Liver (tissue), 9 donors: ENCODE data around the gene HS1BP3. TPM values are rescaled to one million over a fixed set of nuclear protein-coding genes. Genes with fewer than 3 reads are reported as not detected.

Experiments used
- DNase-seq: peaks from one replicate; pipeline ENCODE4 v3.0.0-alpha.2; 2017; ENCODE audit warnings: low spot score
- H3K27ac ChIP-seq, 2 donors: one replicate each; pipeline ENCODE4 v1.7.0; 2013; ENCODE audit warnings: inconsistent platforms in 2 of 2, low read length in 2 of 2, control low read depth in 1 of 2, low read depth in 1 of 2, mild to moderate bottlenecking in 1 of 2
- H3K27me3 ChIP-seq, 4 donors: one replicate each; pipeline versions ENCODE4 v1.6.1 to v1.7.0; 2013; ENCODE audit warnings: low read length in 3 of 4, inconsistent platforms in 1 of 4, mild to moderate bottlenecking in 1 of 4, moderate library complexity in 1 of 4; ENCODE audit not compliant: control insufficient read depth in 4 of 4, insufficient read depth in 4 of 4
- H3K36me3 ChIP-seq, 4 donors: one replicate each; pipeline versions ENCODE4 v1.6.1 to v1.7.0; 2013; ENCODE audit warnings: low read length in 3 of 4, mild to moderate bottlenecking in 3 of 4, low read depth in 1 of 4, moderate library complexity in 1 of 4; ENCODE audit not compliant: control insufficient read depth in 4 of 4, insufficient read depth in 3 of 4
- H3K4me1 ChIP-seq, 4 donors: one replicate each; pipeline versions ENCODE4 v1.6.1 to v1.7.0; 2013; ENCODE audit warnings: low read length in 3 of 4, mild to moderate bottlenecking in 3 of 4, moderate library complexity in 1 of 4; ENCODE audit not compliant: control insufficient read depth in 4 of 4, insufficient read depth in 4 of 4
- H3K4me3 ChIP-seq, 3 donors: one replicate each; pipeline versions ENCODE4 v1.6.1 to v1.7.0; 2013; ENCODE audit warnings: low read length in 3 of 3, control low read depth in 1 of 3, low read depth in 1 of 3, mild to moderate bottlenecking in 1 of 3
- H3K9ac ChIP-seq, 2 donors: one replicate each; pipeline ENCODE4 v1.7.0; 2013; ENCODE audit warnings: low read length in 2 of 2, mild to moderate bottlenecking in 2 of 2, moderate library complexity in 2 of 2, control low read depth in 1 of 2, low read depth in 1 of 2
- H3K9me3 ChIP-seq, 4 donors: one replicate each; pipeline versions ENCODE4 v1.6.1 to v1.7.0; 2013; ENCODE audit warnings: low read length in 3 of 4; ENCODE audit not compliant: control insufficient read depth in 4 of 4
- ATF3 ChIP-seq: IDR thresholded peaks from 2 replicates; pipeline ENCODE4 v1.6.1; 2016; ENCODE audit warnings: antibody characterized with exemption
- CTCF ChIP-seq: fragments of 150-350 bp; IDR thresholded peaks from 2 replicates; pipeline ENCODE4 v1.5.1; 2017; ENCODE audit warnings: improper control_type of control experiment, low read depth, low read length; ENCODE audit not compliant: missing input control
- EGR1 ChIP-seq, 2 donors: IDR thresholded peaks; 2 replicates each; pipeline ENCODE4 v1.6.1; 2016 to 2018; ENCODE audit warnings: antibody characterized with exemption in 2 of 2, low read depth in 2 of 2
- FOXA2 ChIP-seq: IDR thresholded peaks from 2 replicates; pipeline ENCODE4 v1.6.1; 2016; ENCODE audit warnings: antibody characterized with exemption
- GABPA ChIP-seq, 2 donors: IDR thresholded peaks in 1 of 2; conservative IDR thresholded peaks in 1 of 2; 2 replicates each; pipeline ENCODE4 v1.6.1; 2016; ENCODE audit warnings: antibody characterized with exemption in 2 of 2, mild to moderate bottlenecking in 1 of 2, moderate library complexity in 1 of 2
- HNF4G ChIP-seq: IDR thresholded peaks from 2 replicates; pipeline ENCODE4 v1.6.1; 2016; ENCODE audit warnings: antibody characterized with exemption
- JUND ChIP-seq, 2 donors: IDR thresholded peaks; 2 replicates each; pipeline ENCODE4 v1.6.1; 2016; ENCODE audit warnings: antibody characterized with exemption in 2 of 2
- MAX ChIP-seq: IDR thresholded peaks from 2 replicates; pipeline ENCODE4 v1.6.1; 2016; ENCODE audit warnings: antibody characterized with exemption
- NR2F2 ChIP-seq: IDR thresholded peaks from 2 replicates; pipeline ENCODE4 v1.6.1; 2016; ENCODE audit warnings: antibody characterized with exemption
- RXRA ChIP-seq, 2 donors: IDR thresholded peaks; 2 replicates each; pipeline ENCODE4 v1.6.1; 2017 to 2018; ENCODE audit warnings: antibody characterized with exemption in 2 of 2, mild to moderate bottlenecking in 1 of 2
- TAF1 ChIP-seq: conservative IDR thresholded peaks from 2 replicates; pipeline ENCODE4 v1.6.1; 2016; ENCODE audit warnings: antibody characterized with exemption, mild to moderate bottlenecking
- YY1 ChIP-seq: IDR thresholded peaks from 2 replicates; pipeline ENCODE4 v1.6.1; 2016; ENCODE audit warnings: antibody characterized with exemption, mild to moderate bottlenecking
- ZBTB33 ChIP-seq: IDR thresholded peaks from 2 replicates; pipeline ENCODE4 v1.6.1; 2016; ENCODE audit warnings: antibody characterized with exemption
- WGBS: extraction: QIAGEN DNeasy Blood & Tissue Kit; methylation state at CpG from one replicate; pipeline ENCODE4 v1.1.7; 2013; 5-methylcytosine and 5-hydroxymethylcytosine counted together
- polyA plus RNA-seq, 2 donors: library from polyadenylated mRNA; stranded (reverse) in 1 of 2; unstranded in 1 of 2; fragments of 200-250 nt in 1 of 2; fragments of >200 nt in 1 of 2; fragmentation: Nextera tagmentation in 1 of 2; extraction: Ambion mirVana in 1 of 2; gene quantifications; one replicate each; pipeline versions ENCODE4 v1.2.1 to v1.2.3, GENCODE V29; 2013 to 2015
- total RNA-seq, 2 donors: library from RNA; depleted of rRNA; stranded (reverse); fragments of >200 nt; gene quantifications; one replicate each; pipeline ENCODE4 v1.2.3, GENCODE V29; 2014
- donor health status: healthy.
- donor health status: healthy.
- donor health status: healthy.
- donor health status: healthy.
- donor health status: healthy.

The HS1BP3 gene
- total and polyA plus RNA-seq, 4 donors = 7.7 to 15.4 (median 10.9) TPM

- Histone ChIP-seq H3K9me3 (no peaks in the 10 kb centered on the region), H3K4me1 (peaks cover 5 to 36% (median 19%) of the 10 kb centered on the region in 4 donors), H3K4me3 (no peak overlapping the region), H3K36me3 (no peaks in the 10 kb centered on the region), H3K27ac (peak overlapping the region; percentile 9 to 55), H3K9ac (no peak overlapping the region), H3K27me3 (no peaks in the 10 kb centered on the region)
- WGBS = 67% methylated on average over 18 of the region's 18 CpGs
- no peak for DNase-seq
- no peak for TF ChIP-seq ZBTB33
- TF ChIP-seq CTCF = peak; percentile 3
- TF ChIP-seq YY1 = no peak
- no peak for TF ChIP-seq EGR1 (IDR thresholded peaks at IDR 0.05; ENCODE audit: low read depth in 2 of 2)
Measured at GRCh38 chr2:20633794-20634506, 16.9 kb downstream of the HS1BP3 start.

- no peak overlapping the region for H3K4me3 ChIP-seq
- no peaks in the 10 kb centered on the region for H3K27me3 ChIP-seq
- no peaks in the 10 kb centered on the region for H3K9me3 ChIP-seq
- WGBS = 96% methylated on average over 4 of the region's 4 CpGs
- peaks cover 5 to 36% (median 19%) of the 10 kb centered on the region in 4 donors for H3K4me1 ChIP-seq
- H3K27ac ChIP-seq = no peak overlapping the region
- TF ChIP-seq JUND (IDR thresholded peaks at IDR 0.05) (no peak), MAX (no peak), TAF1 (no peak), HNF4G (no peak), FOXA2 (no peak), RXRA (IDR thresholded peaks at IDR 0.05) (no peak), ZBTB33 (no peak), EGR1 (IDR thresholded peaks at IDR 0.05; ENCODE audit: low read depth in 2 of 2) (no peak), YY1 (no peak), ATF3 (no peak), GABPA (IDR thresholded peaks at IDR 0.05 in 1 of 2, conservative IDR thresholded peaks at IDR 0.05 in 1 of 2) (no peak), NR2F2 (no peak)
- DNase-seq = no peak
- no peaks in the 10 kb centered on the region for H3K36me3 ChIP-seq
- no peak overlapping the region for H3K9ac ChIP-seq
Measured at GRCh38 chr2:20633001-20633400, 17.9 kb downstream of the HS1BP3 start.
